HCT116 (cell line): ENCODE measurements around the gene MST1R.

Experiments used
- CEBPB ChIP-seq: IDR thresholded peaks from 2 replicates; pipeline ENCODE4 v1.6.1; 2012; ENCODE audit warnings: low read depth
- EZH2phosphoT487 ChIP-seq: fragments of 200-600 bp; IDR thresholded peaks from 2 replicates; pipeline ENCODE4 v1.6.1; 2018; ENCODE audit warnings: antibody characterized with exemption, borderline replicate concordance
- POLR2A ChIP-seq: IDR thresholded peaks from 2 replicates; pipeline ENCODE4 v1.7.0; 2011; ENCODE audit warnings: borderline replicate concordance; ENCODE audit not compliant: insufficient read depth, insufficient read length; ENCODE audit errors: extremely low read depth
- TF ChIP-seq, protein P1 (sequence below), 3 experiments: fragments of 200-600 bp in 1 of 3; sonication (generic) in 1 of 3; IDR thresholded peaks in 2 of 3; conservative IDR thresholded peaks in 1 of 3; 2 replicates each; pipeline ENCODE4 v1.5.1; 2012 to 2017; ENCODE audit warnings: low read depth in 2 of 3, low read length in 2 of 3, antibody characterized with exemption in 1 of 3, borderline replicate concordance in 1 of 3, control low read depth in 1 of 3, mild to moderate bottlenecking in 1 of 3, mixed read lengths in 1 of 3, mixed run types in 1 of 3, moderate library complexity in 1 of 3; ENCODE audit not compliant: insufficient read depth in 1 of 3
- TF ChIP-seq, protein P2 (sequence below): IDR thresholded peaks from 2 replicates; pipeline ENCODE4 v1.6.1; 2012

DNA sequence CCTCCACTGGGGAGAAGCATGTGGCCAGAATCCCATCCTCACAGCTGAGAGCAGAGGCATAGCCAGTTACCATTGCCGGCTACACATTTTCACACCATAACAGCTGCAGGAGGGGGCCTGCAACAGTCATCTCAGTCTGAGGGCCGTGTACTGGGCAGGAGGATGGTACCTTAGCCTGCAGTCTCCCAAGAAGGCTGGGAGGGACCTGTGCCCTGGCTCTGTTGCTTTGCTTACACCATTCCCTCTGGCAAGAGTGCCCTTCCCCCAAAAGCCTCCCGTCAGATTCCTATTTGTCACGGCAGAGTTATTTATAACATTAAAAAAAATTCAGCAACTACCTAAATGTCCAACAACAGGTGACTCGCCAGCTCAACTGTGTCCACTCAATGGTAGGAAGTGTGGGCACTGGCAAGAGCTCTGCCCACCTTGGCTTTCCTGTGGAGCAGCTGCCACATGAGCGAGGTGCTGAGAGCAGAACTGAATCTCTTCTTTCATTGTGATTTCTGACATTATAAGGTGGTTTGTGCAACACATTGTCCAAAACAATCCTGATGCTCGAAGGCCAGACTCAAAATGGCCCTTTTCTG lies 38.4 kb downstream of the MST1R start:
- TF ChIP-seq, protein P1, sequence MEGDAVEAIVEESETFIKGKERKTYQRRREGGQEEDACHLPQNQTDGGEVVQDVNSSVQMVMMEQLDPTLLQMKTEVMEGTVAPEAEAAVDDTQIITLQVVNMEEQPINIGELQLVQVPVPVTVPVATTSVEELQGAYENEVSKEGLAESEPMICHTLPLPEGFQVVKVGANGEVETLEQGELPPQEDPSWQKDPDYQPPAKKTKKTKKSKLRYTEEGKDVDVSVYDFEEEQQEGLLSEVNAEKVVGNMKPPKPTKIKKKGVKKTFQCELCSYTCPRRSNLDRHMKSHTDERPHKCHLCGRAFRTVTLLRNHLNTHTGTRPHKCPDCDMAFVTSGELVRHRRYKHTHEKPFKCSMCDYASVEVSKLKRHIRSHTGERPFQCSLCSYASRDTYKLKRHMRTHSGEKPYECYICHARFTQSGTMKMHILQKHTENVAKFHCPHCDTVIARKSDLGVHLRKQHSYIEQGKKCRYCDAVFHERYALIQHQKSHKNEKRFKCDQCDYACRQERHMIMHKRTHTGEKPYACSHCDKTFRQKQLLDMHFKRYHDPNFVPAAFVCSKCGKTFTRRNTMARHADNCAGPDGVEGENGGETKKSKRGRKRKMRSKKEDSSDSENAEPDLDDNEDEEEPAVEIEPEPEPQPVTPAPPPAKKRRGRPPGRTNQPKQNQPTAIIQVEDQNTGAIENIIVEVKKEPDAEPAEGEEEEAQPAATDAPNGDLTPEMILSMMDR (IDR thresholded peaks at IDR 0.05 in 2 of 3, conservative IDR thresholded peaks at IDR 0.05 in 1 of 3; ENCODE audit: borderline replicate concordance in 1 of 3, insufficient read depth in 1 of 3, low read depth in 2 of 3, low read length in 2 of 3), result no peak
- no peak for TF ChIP-seq POLR2A
- TF ChIP-seq, protein P2, sequence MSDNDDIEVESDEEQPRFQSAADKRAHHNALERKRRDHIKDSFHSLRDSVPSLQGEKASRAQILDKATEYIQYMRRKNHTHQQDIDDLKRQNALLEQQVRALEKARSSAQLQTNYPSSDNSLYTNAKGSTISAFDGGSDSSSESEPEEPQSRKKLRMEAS, result no peak
- TF ChIP-seq EZH2phosphoT487, result no peak
- TF ChIP-seq CEBPB, result no peak
